ENCODE results near the gene B4GALNT4.

B4GALNT4 gene

DNA sequence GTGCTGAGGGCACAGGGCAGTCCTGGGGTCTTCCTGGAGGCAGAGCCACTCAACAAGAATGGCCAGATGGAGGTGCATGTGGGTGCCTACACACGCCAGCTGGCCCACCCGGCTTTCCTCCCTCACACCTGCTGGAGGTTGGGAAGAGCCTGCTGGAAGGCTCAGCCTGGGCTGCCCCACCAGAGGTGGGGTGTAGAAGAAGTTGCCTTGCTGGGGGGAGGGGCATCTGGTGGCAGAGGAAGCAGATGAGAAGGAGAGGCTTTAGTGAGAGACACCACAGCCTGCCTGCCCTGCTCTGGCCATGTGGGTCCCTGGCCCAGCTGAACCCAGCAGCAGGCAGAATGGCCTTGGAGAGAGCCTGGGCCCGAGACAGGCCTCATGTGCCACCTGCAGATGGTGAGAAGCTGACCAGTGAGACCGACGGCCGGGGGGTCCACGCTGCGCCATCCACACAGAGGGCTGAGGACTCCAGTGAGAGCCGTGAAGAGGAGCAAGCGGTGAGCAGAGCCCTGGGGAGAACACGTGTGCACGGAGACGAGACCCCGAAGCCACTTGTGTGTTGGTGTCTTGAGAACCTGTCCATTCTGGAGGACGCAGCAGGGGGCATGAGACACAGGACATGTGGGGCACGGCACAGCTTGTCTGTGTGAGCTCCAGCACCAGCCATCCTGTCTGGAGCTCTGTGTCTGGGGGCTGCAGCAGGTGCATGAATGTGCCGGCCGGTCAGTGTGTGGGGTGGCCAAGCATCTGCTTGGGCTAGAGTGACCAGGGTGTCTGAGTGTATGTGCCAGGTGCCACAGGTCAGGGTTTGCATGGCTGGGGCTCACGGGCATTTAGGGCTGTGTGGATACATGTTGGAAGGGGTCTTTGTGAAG lies 2.7 kb downstream of the B4GALNT4 start:
- Mint-ChIP-seq H3K4me1 (ENCODE audit: low read depth) (peaks cover 5% of the 10 kb centered on the region), H3K27me3 (peaks cover 56% of the 10 kb centered on the region), H3K4me3 (no peak overlapping the region), H3K9me3 (no peaks in the 10 kb centered on the region), H3K36me3 (ENCODE audit: low read depth) (no peaks in the 10 kb centered on the region), H3K27ac (no peak overlapping the region)
- intact Hi-C loops (cut with micrococcal nuclease), result no loop called here

DNA sequence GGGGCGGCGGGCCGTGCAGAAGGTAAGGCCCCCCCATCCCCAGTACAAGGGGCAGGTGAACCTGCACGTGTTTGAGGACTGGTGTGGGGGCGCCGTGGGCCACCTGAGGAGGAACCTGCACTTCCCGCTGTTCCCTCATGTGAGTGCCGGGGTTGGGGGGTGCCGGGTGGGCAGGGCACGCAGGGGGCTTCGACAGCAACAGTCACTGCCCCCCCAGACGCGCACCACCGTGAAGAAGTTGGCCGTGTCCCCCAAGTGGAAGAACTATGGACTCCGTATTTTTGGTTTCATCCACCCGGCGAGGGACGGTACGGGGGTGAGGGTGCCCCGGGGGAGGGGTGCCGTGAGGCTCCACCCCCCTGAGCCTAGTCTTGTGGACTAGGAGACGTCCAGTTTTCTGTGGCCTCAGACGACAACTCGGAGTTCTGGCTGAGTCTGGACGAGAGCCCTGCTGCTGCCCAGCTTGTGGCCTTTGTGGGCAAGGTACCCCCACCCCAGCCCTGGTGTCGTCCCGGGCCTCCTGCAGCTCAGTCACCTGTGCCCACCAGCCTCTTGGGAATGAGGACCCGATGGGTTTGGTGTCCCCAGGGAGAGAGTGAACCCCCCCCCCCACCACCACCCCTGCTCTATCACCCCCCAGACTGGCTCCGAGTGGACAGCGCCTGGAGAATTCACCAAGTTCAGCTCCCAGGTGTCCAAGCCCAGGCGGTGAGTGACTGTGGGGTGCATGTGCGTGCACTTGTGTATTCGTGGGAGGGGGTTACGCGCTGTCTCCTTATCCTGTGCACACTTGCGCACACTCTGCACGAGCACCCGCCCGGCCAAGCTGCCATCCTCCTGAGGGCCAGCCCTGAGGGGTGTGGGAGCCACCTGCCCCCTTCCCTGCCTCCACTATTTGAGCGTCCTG lies 3.8 kb downstream of the B4GALNT4 start:
- no peaks in the 10 kb centered on the region for H3K9me3 Mint-ChIP-seq
- no peaks in the 10 kb centered on the region for H3K36me3 Mint-ChIP-seq (ENCODE audit: low read depth)
- H3K4me1 Mint-ChIP-seq (ENCODE audit: low read depth), result peaks cover 5% of the 10 kb centered on the region
- peaks cover 51% of the 10 kb centered on the region for H3K27me3 Mint-ChIP-seq
- no peak overlapping the region for H3K27ac Mint-ChIP-seq
- intact Hi-C loops (cut with micrococcal nuclease), result no loop called here
- H3K4me3 Mint-ChIP-seq, result no peak overlapping the region

DNA sequence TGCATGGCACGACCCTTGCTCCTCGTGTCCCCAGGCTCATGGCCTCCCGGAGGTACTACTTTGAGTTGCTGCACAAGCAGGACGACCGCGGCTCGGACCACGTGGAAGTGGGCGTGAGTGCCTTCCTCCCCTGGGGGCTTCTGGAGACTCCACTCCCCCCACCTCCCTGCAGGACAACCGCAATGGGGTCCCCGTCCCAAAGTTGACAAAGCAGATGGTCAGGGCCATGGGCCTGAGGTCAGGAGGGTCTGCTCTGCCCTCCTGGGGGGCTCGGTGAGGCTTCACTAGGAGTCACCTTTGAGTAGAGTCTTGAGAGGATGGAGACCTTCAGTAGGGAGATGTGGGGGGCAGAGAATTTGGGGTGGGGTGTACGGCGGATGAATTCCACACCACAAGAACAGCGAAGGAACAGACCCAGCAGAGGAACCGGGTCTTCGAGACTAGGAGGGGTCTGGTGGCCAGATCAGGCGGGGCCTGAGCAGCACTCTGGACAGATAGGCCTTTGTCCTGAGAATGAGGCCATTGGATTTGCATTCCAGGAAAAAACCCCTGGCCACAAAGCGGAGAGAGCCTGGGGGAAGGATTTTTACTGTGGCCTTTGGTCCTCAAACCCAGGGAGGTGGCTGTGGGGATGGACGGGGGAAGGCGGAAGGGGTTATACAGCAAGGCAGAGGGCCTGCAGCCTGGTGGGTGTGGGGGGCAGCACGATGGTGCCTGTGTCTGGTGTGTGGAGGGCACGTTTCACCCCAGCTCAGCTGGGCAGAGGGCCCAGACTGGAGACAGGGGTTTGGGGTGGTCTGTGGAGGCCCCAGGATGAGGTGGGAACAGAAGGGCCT lies 4.6 kb downstream of the B4GALNT4 start:
- H3K36me3 Mint-ChIP-seq (ENCODE audit: low read depth), result no peaks in the 10 kb centered on the region
- intact Hi-C loops (cut with micrococcal nuclease), result no loop called here
- peaks cover 51% of the 10 kb centered on the region for H3K27me3 Mint-ChIP-seq
- no peaks in the 10 kb centered on the region for H3K4me1 Mint-ChIP-seq (ENCODE audit: low read depth)
- H3K9me3 Mint-ChIP-seq, result no peaks in the 10 kb centered on the region
- no peak overlapping the region for H3K27ac Mint-ChIP-seq
- H3K4me3 Mint-ChIP-seq, result no peak overlapping the region

DNA sequence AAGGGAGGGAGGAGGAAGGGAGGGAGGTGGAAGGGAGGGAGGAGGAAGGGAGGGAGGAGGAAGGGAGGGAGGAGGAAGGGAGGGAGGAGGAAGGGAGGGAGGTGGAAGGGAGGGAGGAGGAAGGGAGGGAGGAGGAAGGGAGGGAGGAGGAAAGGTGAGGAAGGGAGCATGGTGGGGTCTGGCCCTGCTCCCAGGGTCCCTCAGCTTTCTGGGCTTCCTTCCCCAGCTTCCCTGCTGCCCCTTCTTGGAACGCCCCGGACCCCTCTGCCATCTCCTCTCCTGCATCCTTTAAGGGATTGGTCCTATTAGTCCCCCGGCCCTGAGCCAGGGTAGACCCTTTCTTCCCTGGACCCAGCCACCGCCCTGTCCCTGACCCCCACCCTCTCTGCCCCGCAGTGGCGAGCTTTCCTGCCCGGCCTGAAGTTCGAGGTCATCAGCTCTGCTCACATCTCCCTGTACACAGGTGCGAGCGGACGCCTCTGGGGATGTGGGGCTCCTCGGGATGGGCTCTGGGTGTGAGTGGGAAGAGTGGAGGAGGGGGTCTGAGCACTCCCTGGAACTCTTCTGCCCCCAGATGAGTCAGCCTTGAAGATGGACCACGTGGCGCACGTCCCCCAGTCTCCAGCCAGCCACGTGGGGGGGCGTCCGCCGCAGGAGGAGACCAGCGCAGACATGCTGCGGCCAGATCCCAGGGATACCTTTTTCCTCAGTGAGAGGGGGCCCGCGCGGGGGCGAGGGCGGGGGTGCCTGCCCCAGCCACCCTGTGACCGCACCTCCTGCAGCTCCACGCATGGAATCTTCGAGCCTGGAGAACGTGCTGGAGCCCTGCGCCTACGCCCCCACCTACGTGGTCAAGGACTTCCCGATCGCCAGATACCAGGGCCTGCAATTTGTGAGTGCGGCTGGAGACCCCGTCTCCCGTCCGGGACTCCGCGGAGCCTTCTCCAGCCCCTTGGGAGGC lies 6.0 kb downstream of the B4GALNT4 start:
- Mint-ChIP-seq H3K4me3 (no peak overlapping the region), H3K27ac (no peak overlapping the region), H3K36me3 (ENCODE audit: low read depth) (no peaks in the 10 kb centered on the region), H3K27me3 (peaks cover 47% of the 10 kb centered on the region), H3K4me1 (ENCODE audit: low read depth) (no peaks in the 10 kb centered on the region), H3K9me3 (no peaks in the 10 kb centered on the region)
- intact Hi-C loops (cut with micrococcal nuclease), result no loop called here

DNA sequence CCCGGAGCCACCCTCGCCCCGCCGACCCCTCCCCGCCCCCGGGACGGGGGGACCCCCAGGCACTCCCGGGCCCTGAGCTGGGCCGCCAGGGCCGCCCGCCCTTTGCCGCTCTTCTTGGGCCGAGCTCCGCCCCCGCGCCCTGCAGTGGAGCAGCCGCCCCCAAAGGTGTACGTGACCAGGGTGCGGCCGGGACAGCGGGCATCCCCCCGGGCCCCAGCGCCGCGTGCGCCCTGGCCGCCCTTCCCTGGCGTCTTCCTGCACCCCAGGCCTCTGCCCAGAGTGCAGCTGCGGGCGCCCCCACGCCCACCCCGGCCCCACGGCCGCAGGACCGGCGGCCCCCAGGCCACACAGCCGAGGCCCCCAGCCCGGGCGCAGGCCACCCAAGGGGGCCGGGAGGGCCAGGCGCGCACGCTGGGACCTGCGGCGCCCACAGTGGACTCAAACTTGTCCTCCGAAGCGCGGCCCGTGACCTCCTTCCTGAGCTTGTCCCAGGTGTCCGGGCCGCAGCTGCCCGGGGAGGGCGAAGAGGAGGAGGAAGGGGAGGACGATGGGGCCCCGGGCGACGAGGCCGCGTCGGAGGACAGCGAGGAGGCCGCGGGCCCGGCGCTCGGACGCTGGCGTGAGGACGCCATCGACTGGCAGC lies 7.4 kb downstream of the B4GALNT4 start:
- Mint-ChIP-seq H3K4me3 (no peak overlapping the region), H3K27me3 (peaks cover 34% of the 10 kb centered on the region), H3K4me1 (ENCODE audit: low read depth) (no peaks in the 10 kb centered on the region), H3K27ac (no peak overlapping the region), H3K9me3 (no peaks in the 10 kb centered on the region), H3K36me3 (ENCODE audit: low read depth) (no peaks in the 10 kb centered on the region)
- intact Hi-C loops (cut with micrococcal nuclease), result no loop called here

DNA sequence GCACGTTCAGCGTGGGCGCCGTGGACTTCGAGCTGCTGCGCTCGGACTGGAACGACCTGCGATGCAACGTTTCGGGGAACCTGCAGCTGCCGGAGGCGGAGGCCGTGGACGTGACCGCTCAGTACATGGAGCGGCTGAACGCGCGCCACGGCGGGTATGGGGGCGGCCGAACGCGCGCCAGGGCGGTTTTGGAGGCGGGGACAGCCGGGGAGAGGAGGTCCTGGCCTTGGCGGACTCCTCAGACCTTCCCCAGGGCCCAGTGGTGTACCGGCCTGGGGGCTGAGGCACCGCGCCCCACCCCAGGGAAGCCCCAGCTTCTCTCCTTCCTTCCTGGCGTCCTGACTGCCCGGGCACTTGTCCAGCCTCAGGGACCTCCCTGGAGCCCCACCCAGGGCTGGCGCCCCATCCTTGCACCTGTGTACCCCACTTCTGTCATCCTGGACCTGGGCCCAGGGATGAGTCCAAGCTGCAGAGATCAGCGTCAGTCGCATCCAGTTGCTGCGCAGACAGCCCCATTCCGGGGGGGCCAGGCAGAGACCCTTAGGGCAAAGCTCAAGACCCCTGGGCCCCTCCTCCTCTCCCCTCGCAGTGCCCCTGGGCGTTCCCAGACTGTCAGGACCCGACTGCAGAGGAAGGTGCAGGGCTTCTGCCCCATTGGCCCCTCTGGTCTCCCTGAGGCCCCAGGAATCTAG lies 8.0 kb downstream of the B4GALNT4 start:
- Mint-ChIP-seq H3K27me3 (peaks cover 32% of the 10 kb centered on the region), H3K36me3 (ENCODE audit: low read depth) (no peaks in the 10 kb centered on the region), H3K4me1 (ENCODE audit: low read depth) (no peaks in the 10 kb centered on the region), H3K9me3 (no peaks in the 10 kb centered on the region), H3K27ac (no peak overlapping the region), H3K4me3 (no peak overlapping the region)
- intact Hi-C loops (cut with micrococcal nuclease), result no loop called here

DNA sequence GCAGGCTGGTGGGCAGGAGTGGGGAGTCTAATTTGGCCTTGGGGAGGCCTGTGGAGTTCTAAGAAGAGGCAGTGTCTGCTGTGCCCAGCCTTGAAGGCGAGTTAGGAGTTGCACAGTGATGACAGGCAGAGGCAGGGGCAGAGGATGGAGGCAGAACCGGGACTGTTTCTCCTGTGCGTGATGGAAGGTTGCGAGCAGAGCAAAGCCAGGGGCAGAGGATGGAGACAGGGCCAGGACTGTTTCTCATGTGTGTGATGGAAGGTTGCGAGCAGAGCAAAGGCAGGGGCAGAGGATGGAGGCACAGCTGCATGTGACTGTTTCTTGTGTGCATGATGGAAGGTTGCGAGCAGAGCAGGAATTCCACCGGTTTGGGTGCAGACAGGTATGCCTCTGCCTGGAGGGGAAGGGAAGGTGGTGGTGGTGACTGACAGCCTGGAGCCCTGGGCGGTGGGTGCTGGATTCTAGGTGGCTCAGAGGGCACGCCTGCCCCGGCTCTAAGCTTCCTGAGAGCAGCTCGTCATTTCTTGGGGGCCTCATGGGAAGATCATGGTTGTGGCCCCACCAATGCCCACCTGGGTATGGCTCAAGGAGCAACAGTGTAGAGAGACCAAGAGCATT lies 8.7 kb downstream of the B4GALNT4 start:
- H3K9me3 Mint-ChIP-seq, result no peaks in the 10 kb centered on the region
- H3K27me3 Mint-ChIP-seq, result peaks cover 30% of the 10 kb centered on the region
- H3K27ac Mint-ChIP-seq, result no peak overlapping the region
- H3K4me1 Mint-ChIP-seq (ENCODE audit: low read depth), result no peaks in the 10 kb centered on the region
- intact Hi-C loops (cut with micrococcal nuclease), result no loop called here
- no peak overlapping the region for H3K4me3 Mint-ChIP-seq
- no peaks in the 10 kb centered on the region for H3K36me3 Mint-ChIP-seq (ENCODE audit: low read depth)

DNA sequence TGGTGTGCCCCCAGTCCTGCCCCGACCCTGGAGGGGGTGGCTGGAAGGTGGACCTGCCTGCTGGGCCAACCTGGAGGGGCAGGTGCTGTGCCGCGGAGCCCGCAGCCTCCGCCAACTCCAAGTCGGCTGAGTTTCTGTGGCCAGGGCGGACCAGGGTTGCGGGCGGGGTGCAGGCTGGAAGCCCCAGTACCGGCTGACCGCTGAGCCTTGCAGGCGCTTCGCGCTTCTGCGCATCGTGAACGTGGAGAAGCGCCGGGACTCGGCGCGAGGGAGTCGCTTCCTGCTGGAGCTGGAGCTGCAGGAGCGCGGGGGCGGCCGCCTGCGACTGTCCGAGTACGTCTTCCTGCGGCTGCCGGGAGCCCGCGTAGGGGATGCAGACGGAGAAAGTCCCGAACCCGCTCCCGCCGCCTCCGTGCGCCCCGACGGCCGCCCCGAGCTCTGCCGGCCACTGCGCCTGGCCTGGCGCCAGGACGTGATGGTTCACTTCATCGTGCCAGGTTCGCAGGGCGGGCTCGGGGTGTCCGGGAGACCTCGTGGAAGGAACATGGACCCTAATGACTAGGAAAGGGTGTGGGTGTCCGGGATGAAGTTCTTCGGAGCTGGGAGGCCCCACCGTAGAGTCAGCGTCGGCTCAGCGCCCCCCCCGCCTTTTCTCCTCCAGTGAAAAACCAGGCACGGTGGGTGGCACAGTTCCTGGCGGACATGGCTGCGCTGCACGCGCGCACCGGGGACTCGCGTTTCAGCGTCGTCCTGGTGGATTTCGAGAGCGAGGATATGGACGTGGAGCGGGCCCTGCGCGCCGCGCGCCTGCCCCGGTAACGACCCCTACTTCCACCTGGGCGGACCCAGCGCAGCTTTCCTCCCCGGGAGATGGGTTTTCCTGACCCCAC lies 10.2 kb downstream of the B4GALNT4 start:
- H3K27me3 Mint-ChIP-seq, result peaks cover 24% of the 10 kb centered on the region
- no peak overlapping the region for H3K27ac Mint-ChIP-seq
- no peak overlapping the region for H3K4me3 Mint-ChIP-seq
- no peaks in the 10 kb centered on the region for H3K9me3 Mint-ChIP-seq
- intact Hi-C loops (cut with micrococcal nuclease), result no loop called here
- no peaks in the 10 kb centered on the region for H3K4me1 Mint-ChIP-seq (ENCODE audit: low read depth)
- H3K36me3 Mint-ChIP-seq (ENCODE audit: low read depth), result no peaks in the 10 kb centered on the region

DNA sequence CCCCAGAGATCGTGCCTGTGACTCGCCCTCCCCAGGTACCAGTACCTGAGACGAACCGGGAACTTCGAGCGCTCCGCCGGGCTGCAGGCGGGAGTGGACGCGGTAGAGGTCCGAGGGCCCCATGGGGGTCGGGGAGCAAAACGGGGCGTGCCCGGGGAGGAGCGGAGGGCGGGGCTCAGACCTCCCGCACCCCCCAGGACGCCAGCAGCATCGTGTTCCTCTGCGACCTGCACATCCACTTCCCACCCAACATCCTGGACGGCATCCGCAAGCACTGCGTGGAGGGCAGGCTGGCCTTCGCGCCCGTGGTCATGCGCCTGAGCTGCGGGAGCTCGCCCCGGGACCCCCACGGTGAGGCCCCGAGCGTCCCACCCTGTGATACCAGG lies 10.8 kb downstream of the B4GALNT4 start:
- peaks cover 24% of the 10 kb centered on the region for H3K27me3 Mint-ChIP-seq
- no peaks in the 10 kb centered on the region for H3K4me1 Mint-ChIP-seq (ENCODE audit: low read depth)

DNA sequence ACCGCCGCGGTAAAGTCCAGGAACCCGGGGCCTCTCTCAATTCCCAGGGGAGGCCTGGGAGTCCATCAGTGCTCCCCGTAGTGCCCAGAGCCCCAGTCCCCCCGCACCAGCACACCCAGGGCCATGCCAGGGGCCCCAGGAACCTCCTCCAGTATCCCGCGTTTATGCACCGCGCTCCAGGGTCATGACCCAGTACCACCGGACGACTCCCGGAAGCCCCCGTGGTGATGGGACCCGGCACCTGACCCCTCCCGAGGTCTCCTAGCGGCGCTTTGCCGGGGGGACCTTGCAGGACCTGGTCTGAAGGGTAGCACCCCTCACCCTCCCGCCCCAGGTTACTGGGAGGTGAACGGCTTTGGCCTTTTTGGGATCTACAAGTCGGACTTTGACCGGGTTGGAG lies 11.2 kb downstream of the B4GALNT4 start:
- no peak overlapping the region for H3K4me3 Mint-ChIP-seq
- H3K9me3 Mint-ChIP-seq, result no peaks in the 10 kb centered on the region
- H3K4me1 Mint-ChIP-seq (ENCODE audit: low read depth), result no peaks in the 10 kb centered on the region
- H3K27me3 Mint-ChIP-seq, result peaks cover 24% of the 10 kb centered on the region
- intact Hi-C loops (cut with micrococcal nuclease), result no loop called here
- H3K36me3 Mint-ChIP-seq (ENCODE audit: low read depth), result no peaks in the 10 kb centered on the region
- no peak overlapping the region for H3K27ac Mint-ChIP-seq

More for the DNA sequence above, 10.8 kb downstream of the B4GALNT4 start:
- Mint-ChIP-seq H3K27ac (no peak overlapping the region), H3K36me3 (ENCODE audit: low read depth) (no peaks in the 10 kb centered on the region), H3K9me3 (no peaks in the 10 kb centered on the region), H3K4me3 (no peak overlapping the region)
- intact Hi-C loops (cut with micrococcal nuclease), result no loop called here

DNA sequence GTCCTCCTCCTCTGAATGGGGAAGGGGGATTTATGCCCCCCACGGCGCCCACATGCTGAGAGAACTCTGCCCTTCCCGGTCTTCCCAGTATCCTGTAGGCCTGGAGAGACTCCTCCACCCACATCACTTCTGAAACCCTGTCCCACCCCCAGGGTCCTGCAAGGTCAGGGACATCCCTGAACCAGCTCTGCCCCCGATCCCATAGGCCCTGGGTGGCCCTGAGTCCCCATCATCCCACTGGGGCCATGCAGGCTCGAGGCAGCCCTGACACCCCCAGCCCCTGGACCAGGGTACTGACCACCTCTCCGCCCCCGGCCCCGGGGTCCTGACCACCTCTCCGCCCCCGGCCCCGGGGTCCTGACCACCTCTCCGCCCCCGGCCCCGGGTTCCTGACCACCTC lies 11.7 kb downstream of the B4GALNT4 start:
- H3K4me3 Mint-ChIP-seq, result no peak overlapping the region
- no peaks in the 10 kb centered on the region for H3K36me3 Mint-ChIP-seq (ENCODE audit: low read depth)
- H3K27ac Mint-ChIP-seq, result no peak overlapping the region
- peaks cover under 1% of the 10 kb centered on the region for H3K9me3 Mint-ChIP-seq
- intact Hi-C loops (cut with micrococcal nuclease), result no loop called here
- peaks cover 24% of the 10 kb centered on the region for H3K27me3 Mint-ChIP-seq
- H3K4me1 Mint-ChIP-seq (ENCODE audit: low read depth), result no peaks in the 10 kb centered on the region

Measured in dendritic cell treated with granulocyte-macrophage colony-stimulating factor and Interleukin-4, amounts not matched to agents 40 ng/mL and 50 ng/mL, for 4 days (primary cell).